CD4-positive, alpha-beta T cell treated with Interferon gamma for 1 hour (primary cell): ENCODE data around the gene LRRC56.

Source experiments
- DNase-seq: peaks from one replicate; pipeline ENCODE4 v3.0.0-alpha.2; 2020

The LRRC56 gene

DNA sequence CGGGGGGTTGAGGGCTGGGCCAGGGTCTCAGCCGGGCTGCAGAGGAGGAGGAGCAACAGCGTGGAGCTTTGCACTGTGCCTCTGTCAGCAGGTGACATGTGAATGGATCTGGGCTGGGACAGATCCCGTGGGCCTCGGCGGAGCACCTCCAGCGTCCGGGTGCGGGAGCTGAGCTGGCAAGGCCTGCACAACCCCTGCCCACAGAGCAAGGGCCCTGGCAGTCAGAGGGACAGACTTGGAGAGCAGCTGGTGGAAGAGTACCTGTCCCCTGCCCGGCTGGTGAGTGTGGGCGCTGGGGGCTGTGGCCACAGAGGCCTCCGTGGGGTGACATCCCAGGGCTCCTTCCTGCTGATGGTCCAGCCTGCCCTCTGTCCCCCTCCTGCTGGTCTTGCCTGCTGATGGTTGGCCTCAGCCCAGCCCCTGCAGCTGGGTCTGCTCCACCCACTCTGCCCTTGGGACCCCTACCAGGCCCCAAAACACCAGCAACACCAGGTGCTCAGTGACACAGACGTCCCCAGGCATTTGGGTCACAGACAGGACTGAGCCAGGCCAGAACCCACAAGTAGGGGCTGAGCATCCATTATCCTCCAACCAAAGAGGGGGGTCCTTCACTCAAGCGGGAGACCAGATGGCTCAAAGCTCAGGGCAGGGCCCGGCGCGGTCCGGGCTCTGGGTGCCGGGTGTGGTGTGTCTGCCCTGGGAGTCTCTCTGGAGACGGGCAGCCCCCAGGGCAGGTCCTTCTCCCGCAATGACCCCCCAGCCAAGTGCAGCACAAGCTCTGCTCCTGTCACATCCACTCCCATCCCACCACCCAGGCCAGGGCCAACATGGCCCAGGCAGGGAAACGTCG, 3.5 kb downstream of the LRRC56 start:
- DNase-seq = no peak

DNA sequence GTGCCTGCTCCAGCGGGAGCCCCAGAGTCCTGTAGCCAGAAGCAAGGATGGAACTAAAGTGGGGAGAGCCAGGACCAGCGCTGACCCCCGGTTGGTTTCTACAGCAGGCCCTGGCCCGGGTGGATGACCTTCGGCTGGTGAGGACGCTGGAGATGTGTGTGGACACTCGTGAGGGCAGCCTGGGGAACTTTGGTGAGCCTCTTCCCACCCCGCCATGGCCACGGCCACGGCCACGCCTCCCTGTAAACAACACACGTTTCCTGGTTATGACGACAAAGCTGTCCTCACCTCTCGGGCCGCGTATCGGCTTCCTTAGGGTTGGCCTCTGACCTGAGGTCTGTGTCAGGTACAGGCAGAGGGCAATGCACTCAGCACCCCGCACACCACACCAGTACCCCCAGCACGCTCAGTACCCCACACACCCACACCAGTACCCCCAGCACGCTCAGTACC, 4.1 kb downstream of the LRRC56 start:
- DNase-seq = no peak

GRCh38 chr11:544817-545166, 7.5 kb downstream of the LRRC56 start:
- DNase-seq = no peak

DNA sequence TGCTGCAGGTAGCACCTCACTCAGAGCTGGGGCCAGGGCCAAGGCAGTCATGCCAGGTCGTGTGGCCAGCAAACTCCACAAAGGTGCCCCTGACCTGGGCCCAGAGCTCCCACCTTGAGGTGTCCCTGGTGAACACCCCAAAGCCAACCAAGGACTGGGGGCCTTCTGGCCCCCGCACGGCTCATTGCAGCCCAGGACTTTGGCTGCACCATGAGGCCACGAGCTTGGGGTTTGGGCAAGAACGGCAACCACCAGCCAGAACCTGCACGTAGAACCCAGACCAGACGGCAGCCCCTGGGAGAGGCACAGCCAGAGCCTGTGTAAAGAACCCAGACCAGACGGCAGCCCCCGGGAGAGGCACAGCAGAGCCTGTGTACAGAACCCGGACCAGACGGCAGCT, 7.8 kb downstream of the LRRC56 start:
- DNase-seq = no peak

DNA sequence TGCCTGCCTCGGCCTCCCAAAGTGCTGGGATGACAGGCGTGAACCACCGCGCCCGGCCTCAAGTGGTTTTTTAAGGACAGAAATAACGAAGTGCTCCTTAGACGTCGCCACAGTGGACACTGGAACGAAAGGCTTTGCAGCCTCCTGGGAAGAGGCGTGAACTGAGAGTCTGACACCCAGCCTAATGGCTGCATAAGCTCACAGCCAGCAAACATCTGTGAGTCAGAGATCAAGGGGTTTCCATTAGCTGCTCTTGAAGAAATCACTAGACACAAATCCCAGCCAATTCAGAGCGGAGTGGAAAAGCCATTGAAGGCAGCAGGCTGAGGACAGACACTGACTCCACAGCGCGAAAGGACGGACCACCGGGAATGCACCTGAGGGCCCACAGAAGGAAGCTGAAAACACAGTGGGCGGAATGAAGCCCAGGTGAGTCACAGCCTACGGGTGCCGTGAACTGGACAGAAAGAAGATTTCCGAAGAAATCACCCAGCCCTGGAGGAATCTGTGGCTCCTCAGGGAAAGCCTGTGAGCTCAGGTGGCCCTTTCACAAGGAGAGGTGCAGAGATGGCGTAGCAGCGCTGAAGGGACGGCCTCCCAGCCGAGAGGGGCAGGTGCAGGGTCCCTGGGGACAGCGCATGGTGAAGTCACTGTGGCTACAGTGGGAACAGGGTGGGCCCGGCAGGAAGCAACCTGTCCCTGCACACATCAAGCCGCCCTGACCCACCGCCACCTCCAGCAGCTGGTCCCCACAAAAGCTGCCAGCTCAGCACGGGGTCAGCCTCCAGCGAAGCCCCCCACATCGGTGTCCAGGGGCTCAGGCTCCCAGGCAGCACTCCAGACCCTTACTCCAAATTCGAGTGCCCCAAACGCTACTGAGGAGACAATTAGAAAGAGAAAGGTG, 11.6 kb downstream of the LRRC56 start:
- DNase-seq = no peak

DNA sequence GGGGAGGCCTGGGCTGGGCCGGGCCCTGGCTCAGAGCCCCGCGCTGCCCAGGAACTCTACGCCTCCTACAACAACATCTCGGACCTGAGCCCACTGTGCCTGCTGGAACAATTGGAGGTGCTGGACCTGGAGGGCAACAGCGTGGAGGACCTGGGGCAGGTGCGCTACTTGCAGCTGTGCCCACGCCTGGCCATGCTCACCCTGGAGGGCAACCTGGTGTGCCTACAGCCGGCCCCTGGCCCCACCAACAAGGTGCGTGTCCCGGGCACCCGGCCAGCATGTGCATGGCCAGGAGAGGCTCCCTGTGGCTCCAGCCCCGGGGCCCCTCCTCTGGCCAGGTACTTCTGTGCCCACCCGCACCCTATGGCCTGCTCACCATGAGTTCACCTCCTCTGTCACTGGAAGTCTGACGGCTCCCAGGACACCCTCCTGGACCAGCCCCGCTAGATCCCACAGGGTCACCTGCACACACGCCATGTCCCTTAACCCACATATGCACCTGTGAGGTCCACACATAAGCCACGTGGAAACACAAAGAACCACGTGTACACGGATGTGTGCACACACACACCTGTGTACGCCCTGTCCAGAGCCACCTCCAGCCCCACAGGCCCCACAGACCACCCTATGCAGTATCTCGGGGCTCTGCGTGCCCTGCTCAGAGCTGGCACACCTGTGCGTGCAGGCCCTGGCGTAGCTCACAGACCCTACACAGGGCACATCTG, 12.9 kb downstream of the LRRC56 start:
- no peak for DNase-seq

DNA sequence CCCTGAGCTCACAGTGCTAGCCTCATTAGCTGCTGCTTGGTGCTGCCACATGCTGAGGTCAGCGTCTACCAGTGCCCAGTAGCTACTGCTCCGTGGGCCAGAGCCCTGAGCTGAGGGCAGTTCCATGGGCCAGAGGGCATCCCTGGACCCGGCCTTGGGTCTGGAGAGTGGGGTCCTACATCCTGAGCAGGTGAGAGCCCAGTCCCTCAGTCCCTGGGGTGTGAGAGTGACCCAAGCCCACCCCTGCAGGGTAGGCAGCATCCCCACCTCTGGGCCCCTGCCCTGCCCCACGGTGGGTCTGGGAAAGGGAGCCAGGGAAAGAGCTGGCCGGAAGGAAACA, 13.4 kb downstream of the LRRC56 start:
- no peak for DNase-seq

DNA sequence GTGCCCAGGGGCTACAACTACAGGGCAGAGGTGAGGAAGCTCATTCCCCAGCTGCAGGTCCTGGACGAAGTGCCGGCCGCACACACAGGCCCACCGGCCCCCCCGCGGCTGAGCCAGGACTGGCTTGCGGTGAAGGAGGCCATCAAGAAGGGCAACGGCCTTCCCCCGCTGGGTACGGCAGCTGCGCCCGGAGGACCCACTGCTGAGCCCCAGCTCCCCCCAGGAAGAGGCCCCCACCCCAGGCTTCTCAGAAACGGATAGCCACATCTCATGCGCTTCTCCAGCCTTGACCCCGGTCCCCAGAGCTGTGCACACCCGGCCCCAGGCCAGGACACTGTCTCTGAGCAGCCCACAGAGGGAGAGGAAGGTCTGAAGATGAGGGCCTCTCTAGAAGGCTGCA, 13.8 kb downstream of the LRRC56 start:
- DNase-seq = no peak

GRCh38 chr11:551596-551995, 14.3 kb downstream of the LRRC56 start:
- no peak for DNase-seq

- DNase-seq = no peak
Observed at GRCh38 chr11:553083-553987, 16.0 kb downstream of the LRRC56 start.

GRCh38 chr11:553988-554340, 16.6 kb downstream of the LRRC56 start:
- no peak for DNase-seq

DNA sequence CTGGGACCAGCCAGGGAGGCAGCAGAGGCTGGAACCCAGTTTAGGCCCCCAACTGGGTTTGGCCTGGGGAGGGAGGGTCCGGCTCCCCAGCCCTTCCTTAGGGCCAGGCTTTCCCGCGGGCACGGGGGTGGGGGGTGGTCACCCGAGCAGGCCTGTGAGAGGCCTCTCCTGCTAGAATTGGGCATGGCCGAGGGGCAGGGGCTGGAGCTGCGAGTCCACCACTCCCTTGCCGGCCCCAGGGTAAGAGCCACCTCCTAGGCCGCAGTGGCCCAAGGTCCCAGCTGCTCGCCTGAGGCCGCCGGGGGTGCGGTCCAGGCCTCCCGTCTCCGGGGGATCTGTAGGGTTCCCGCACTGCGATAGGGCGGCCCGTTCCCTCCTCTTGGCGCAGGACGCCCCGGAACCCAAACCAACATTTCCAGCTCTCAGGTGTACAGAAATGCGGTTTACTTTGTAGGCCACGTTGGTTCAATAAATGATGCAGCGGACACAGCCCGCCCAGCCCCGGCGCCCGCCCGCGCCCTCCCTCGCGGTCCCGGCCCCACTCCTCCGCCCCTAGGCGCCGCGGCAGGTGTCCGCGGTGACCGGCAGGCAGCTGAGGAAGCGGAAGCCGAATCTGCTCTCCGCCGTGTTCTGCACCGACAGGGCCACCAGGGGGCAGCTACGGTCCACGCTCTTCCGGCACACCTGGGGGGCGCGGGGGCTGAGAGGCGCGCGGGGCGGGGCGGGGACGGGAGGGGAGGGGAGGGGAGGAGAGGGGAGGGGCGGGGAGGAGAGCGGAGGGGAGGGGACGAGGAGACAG, 17.3 kb downstream of the LRRC56 start:
- DNase-seq = peak; percentile 75

- DNase-seq = no peak
Observed at GRCh38 chr11:555227-555779, 18.0 kb downstream of the LRRC56 start.

- no peak for DNase-seq
Observed at GRCh38 chr11:555780-556661, 18.7 kb downstream of the LRRC56 start.

- DNase-seq = no peak
Observed at GRCh38 chr11:556662-557256, 19.4 kb downstream of the LRRC56 start.

GRCh38 chr11:557328-558132, 20.2 kb downstream of the LRRC56 start:
- no peak for DNase-seq

GRCh38 chr11:558503-558902, 21.2 kb downstream of the LRRC56 start:
- DNase-seq = no peak

DNA sequence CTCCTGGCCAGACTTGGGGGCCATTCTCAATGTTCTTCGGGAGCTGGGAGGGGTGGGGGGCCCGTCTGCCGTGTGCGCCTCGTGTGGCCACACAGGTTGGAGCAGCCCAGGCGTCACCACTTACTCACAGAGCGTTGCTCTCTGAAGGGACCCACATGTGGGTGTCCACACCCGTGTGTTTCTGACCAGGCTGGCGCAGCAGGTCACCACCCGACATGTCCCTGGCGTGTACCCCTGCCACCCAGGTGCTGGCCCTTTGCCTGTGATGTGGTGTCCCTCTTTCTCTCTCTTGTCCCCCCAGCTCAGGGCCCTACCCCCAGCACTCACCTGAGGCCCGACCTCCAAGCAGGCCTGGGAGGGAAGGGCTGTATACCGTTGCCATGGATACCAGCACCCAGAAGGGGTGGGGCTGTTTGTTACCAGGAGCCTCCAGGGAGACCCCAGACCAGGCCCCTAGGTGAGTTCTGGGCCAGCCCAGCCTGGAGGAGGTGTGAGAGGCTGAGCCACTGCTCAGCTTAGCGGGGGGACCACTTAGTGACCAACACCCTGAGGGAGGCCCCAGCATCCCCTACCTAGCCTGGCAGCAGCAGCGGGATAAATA, 21.8 kb downstream of the LRRC56 start:
- no peak for DNase-seq
